ENCODE results near the gene C1orf174. TPM values are rescaled to one million over a fixed set of nuclear protein-coding genes. Genes with fewer than 3 reads are reported as not detected.

The C1orf174 gene
- total RNA-seq, 1 donor from 2014 or later, result 25.7 TPM

- no peak for TF ChIP-seq CTCF (IDR thresholded peaks at IDR 0.05)
- no peak overlapping the region for H3K4me3 Mint-ChIP-seq (ENCODE audit: unreplicated experiment)
- H3K27me3 Mint-ChIP-seq (ENCODE audit: low read depth), result no peaks in the 10 kb centered on the region
- peaks cover 10% of the 10 kb centered on the region for H3K9me3 Mint-ChIP-seq (ENCODE audit: low read depth)
- no peak overlapping the region for H3K27ac Mint-ChIP-seq (ENCODE audit: unreplicated experiment)
- H3K4me1 Mint-ChIP-seq (ENCODE audit: low read depth), result no peaks in the 10 kb centered on the region
- H3K36me3 Mint-ChIP-seq (ENCODE audit: low read depth), result peaks cover 31% of the 10 kb centered on the region
- DNase-seq (ENCODE audit: low spot score), result peak; percentile 52
These were observed 19.5 kb downstream of the C1orf174 start for GRCh38 chr1:3880429-3881192.

GRCh38 chr1:3879787-3880428 is 20.2 kb downstream of the C1orf174 start:
- H3K9me3 Mint-ChIP-seq (ENCODE audit: low read depth), result peaks cover 10% of the 10 kb centered on the region
- no peak overlapping the region for H3K4me3 Mint-ChIP-seq (ENCODE audit: unreplicated experiment)
- H3K27ac Mint-ChIP-seq (ENCODE audit: unreplicated experiment), result no peak overlapping the region
- peaks cover 33% of the 10 kb centered on the region for H3K36me3 Mint-ChIP-seq (ENCODE audit: low read depth)
- H3K4me1 Mint-ChIP-seq (ENCODE audit: low read depth), result no peaks in the 10 kb centered on the region
- DNase-seq (ENCODE audit: low spot score), result peak; percentile 46
- no peak for TF ChIP-seq CTCF (IDR thresholded peaks at IDR 0.05)
- H3K27me3 Mint-ChIP-seq (ENCODE audit: low read depth), result no peaks in the 10 kb centered on the region

GRCh38 chr1:3879099-3879498 is 21.0 kb downstream of the C1orf174 start:
- Mint-ChIP-seq H3K9me3 (ENCODE audit: low read depth) (peaks cover 10% of the 10 kb centered on the region), H3K4me3 (ENCODE audit: unreplicated experiment) (no peak overlapping the region), H3K36me3 (ENCODE audit: low read depth) (peaks cover 29% of the 10 kb centered on the region), H3K27me3 (ENCODE audit: low read depth) (no peaks in the 10 kb centered on the region), H3K27ac (ENCODE audit: unreplicated experiment) (no peak overlapping the region), H3K4me1 (ENCODE audit: low read depth) (no peaks in the 10 kb centered on the region)
- no peak for TF ChIP-seq CTCF (IDR thresholded peaks at IDR 0.05)
- DNase-seq (ENCODE audit: low spot score), result peak; percentile 51

GRCh38 chr1:3876716-3877115 is 23.4 kb downstream of the C1orf174 start:
- H3K4me3 Mint-ChIP-seq (ENCODE audit: unreplicated experiment), result no peak overlapping the region
- no peaks in the 10 kb centered on the region for H3K27me3 Mint-ChIP-seq (ENCODE audit: low read depth)
- no peak overlapping the region for H3K27ac Mint-ChIP-seq (ENCODE audit: unreplicated experiment)
- peaks cover 10% of the 10 kb centered on the region for H3K9me3 Mint-ChIP-seq (ENCODE audit: low read depth)
- no peak for TF ChIP-seq CTCF (IDR thresholded peaks at IDR 0.05)
- peaks cover 32% of the 10 kb centered on the region for H3K36me3 Mint-ChIP-seq (ENCODE audit: low read depth)
- no peaks in the 10 kb centered on the region for H3K4me1 Mint-ChIP-seq (ENCODE audit: low read depth)
- DNase-seq (ENCODE audit: low spot score), result peak; percentile 78

- no peak overlapping the region for H3K27ac Mint-ChIP-seq (ENCODE audit: unreplicated experiment)
- peak; percentile 27 for DNase-seq (ENCODE audit: low spot score)
- no peak overlapping the region for H3K4me3 Mint-ChIP-seq (ENCODE audit: unreplicated experiment)
- H3K9me3 Mint-ChIP-seq (ENCODE audit: low read depth), result peaks cover 10% of the 10 kb centered on the region
- no peak for TF ChIP-seq CTCF (IDR thresholded peaks at IDR 0.05)
- H3K4me1 Mint-ChIP-seq (ENCODE audit: low read depth), result no peaks in the 10 kb centered on the region
- H3K27me3 Mint-ChIP-seq (ENCODE audit: low read depth), result no peaks in the 10 kb centered on the region
- H3K36me3 Mint-ChIP-seq (ENCODE audit: low read depth), result peaks cover 28% of the 10 kb centered on the region
These were observed 25.3 kb downstream of the C1orf174 start for GRCh38 chr1:3874736-3875135.

All from chondrocyte (in vitro differentiated cells).